ENCODE data around the gene KIF1B. TPM values are rescaled to one million over a fixed set of nuclear protein-coding genes. Genes with fewer than 3 reads are reported as not detected.

Gene KIF1B
- total and polyA plus RNA-seq, 2 experiments from 2014 or later: 21.5 to 68.4 TPM

DNA sequence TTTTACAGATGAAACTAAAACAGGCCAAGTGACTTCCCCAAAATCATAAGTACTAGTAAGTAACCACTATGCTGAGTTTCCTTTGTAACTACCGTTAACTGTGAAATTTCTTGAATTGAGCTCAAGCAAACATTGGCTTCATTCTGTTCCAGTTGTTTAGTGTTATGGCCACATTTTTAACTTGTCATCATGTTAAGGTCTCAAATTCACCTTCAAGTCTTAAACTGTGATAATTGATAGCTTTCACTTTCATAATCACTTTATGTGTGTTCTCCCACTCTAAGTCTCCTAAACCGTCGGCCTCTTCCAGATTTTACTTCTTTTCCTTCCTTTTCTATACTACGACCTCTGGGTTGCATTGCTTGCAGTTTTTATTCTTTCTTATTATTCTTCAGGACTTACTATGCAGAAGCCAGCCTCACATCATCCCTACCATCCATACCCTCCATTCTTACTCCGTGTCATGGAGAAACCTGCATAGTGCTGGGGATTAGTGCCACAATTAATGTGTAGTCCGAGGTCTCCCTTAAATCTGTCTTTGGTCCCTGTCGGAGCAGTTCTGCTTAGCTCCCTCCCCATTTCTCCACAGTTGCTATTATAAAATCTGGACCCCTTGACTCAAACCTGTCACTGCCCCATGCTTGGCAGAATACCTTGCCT is 5.8 kb downstream of the KIF1B start:
- ATAC-seq (no peak), DNase-seq (ENCODE audit: low spot score) (no peak)
- H3K4me3 Mint-ChIP-seq: no peak overlapping the region
- H3K4me1 Mint-ChIP-seq: peaks cover 32% of the 10 kb centered on the region
- H3K9me3 Mint-ChIP-seq: no peaks in the 10 kb centered on the region; the same call in 2 of the 3 replicates
- H3K36me3 ChIP-seq (ENCODE audit: insufficient read depth): no peaks in the 10 kb centered on the region
- peaks cover 19% of the 10 kb centered on the region for H3K4me1 ChIP-seq (ENCODE audit: insufficient read depth)
- peaks cover 9% of the 10 kb centered on the region for H3K27me3 Mint-ChIP-seq (ENCODE audit: insufficient read depth, low read depth, poor library complexity)
- no peak overlapping the region for H2AFZ ChIP-seq
- TF ChIP-seq ZNF114 (CRISPR knock-in tag; IDR thresholded peaks at IDR 0.05): no peak
- TF ChIP-seq NANOG (IDR thresholded peaks at IDR 0.05; ENCODE audit: borderline replicate concordance): no peak
- TF ChIP-seq, protein P1, sequence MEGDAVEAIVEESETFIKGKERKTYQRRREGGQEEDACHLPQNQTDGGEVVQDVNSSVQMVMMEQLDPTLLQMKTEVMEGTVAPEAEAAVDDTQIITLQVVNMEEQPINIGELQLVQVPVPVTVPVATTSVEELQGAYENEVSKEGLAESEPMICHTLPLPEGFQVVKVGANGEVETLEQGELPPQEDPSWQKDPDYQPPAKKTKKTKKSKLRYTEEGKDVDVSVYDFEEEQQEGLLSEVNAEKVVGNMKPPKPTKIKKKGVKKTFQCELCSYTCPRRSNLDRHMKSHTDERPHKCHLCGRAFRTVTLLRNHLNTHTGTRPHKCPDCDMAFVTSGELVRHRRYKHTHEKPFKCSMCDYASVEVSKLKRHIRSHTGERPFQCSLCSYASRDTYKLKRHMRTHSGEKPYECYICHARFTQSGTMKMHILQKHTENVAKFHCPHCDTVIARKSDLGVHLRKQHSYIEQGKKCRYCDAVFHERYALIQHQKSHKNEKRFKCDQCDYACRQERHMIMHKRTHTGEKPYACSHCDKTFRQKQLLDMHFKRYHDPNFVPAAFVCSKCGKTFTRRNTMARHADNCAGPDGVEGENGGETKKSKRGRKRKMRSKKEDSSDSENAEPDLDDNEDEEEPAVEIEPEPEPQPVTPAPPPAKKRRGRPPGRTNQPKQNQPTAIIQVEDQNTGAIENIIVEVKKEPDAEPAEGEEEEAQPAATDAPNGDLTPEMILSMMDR (conservative IDR thresholded peaks at IDR 0.05; ENCODE audit: low read depth in 2 of 2): no peak
- TF ChIP-seq STAT1 (IDR thresholded peaks at IDR 0.05; ENCODE audit: unreplicated experiment): no peak
- H3K4me2 ChIP-seq: no peak overlapping the region
- H3K27ac Mint-ChIP-seq: peak overlapping the region; percentile 20
- no peak overlapping the region for H3K27ac ChIP-seq (ENCODE audit: low read depth)
- peaks cover 78% of the 10 kb centered on the region for H4K20me1 ChIP-seq (replicated peaks; ENCODE audit: insufficient read depth)
- no peaks in the 10 kb centered on the region for H3K27me3 ChIP-seq (ENCODE audit: insufficient read depth)
- H3K79me2 ChIP-seq (replicated peaks; ENCODE audit: insufficient read depth): peaks cover 99% of the 10 kb centered on the region
- no peak overlapping the region for H3K4me3 ChIP-seq
- H3K36me3 Mint-ChIP-seq (ENCODE audit: low read depth): no peaks in the 10 kb centered on the region
- H3F3A ChIP-seq (replicated peaks; ENCODE audit: low read depth): peaks cover 1% of the 10 kb centered on the region; the same call in 1 of the 2 replicates
- H3K9me2 ChIP-seq (ENCODE audit: insufficient read depth): no peaks in the 10 kb centered on the region

DNA sequence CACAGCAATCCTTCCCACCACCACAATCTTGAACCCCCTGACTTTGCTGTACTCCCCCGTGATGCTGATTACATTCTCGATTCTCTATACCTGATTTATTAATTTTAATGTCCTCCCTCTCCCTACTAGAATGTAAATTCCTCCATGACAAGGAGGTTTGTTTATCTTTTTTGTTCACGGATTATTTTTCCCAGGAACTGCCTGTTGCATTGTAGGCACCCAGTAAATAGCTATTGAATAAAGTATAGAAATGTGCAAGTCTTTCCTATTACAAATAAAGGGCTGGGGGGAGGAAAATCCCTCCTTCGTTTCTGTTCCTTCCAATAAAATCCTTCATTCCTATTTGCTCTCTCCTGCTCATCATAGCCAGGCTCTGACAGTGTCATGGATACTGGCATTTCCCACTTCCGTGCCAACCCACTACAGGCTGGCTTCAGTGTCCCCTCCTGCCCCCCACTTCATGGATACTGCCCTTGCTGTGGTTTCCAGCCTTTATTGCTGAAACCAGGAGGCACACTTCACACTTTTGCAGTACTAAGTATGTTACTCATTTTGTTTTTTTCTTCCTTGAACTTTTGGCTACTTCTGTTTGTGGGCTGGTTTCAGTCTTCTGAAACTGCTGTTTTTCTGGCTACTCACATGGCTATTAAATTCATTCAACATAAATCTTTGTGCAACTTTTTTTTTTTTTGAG is 7.5 kb downstream of the KIF1B start:
- Histone ChIP-seq H4K20me1 (replicated peaks; ENCODE audit: insufficient read depth) (peaks cover 77% of the 10 kb centered on the region), H3K27me3 (ENCODE audit: insufficient read depth) (no peaks in the 10 kb centered on the region), H3F3A (replicated peaks; ENCODE audit: low read depth) (no peaks in the 10 kb centered on the region), H2AFZ (no peak overlapping the region), H3K27ac (ENCODE audit: low read depth) (0 out of 2 replicates have a peak overlapping the region, but pooled peaks have one; percentile 48), H3K4me3 (no peak overlapping the region), H3K79me2 (replicated peaks; ENCODE audit: insufficient read depth) (peaks cover 99% of the 10 kb centered on the region), H3K9me2 (ENCODE audit: insufficient read depth) (no peaks in the 10 kb centered on the region), H3K36me3 (ENCODE audit: insufficient read depth) (no peaks in the 10 kb centered on the region), H3K4me2 (no peak overlapping the region), H3K4me1 (ENCODE audit: insufficient read depth) (peaks cover 9% of the 10 kb centered on the region)
- H3K9me3 Mint-ChIP-seq: no peaks in the 10 kb centered on the region; the same call in 1 of the 3 replicates
- peaks cover 22% of the 10 kb centered on the region for H3K4me1 Mint-ChIP-seq
- no peaks in the 10 kb centered on the region for H3K27me3 Mint-ChIP-seq (ENCODE audit: insufficient read depth, low read depth, poor library complexity)
- H3K27ac Mint-ChIP-seq: peak overlapping the region; percentile 30; the same call in 1 of the 2 replicates
- H3K4me3 Mint-ChIP-seq: no peak overlapping the region
- DNase-seq (ENCODE audit: low spot score) (no peak), ATAC-seq (no peak)
- H3K36me3 Mint-ChIP-seq (ENCODE audit: low read depth): peaks cover 4% of the 10 kb centered on the region; the same call in 2 of the 3 replicates
- TF ChIP-seq ZNF331 (CRISPR knock-in tag; IDR thresholded peaks at IDR 0.05; ENCODE audit: low read depth) (no peak), EZH2 (IDR thresholded peaks at IDR 0.05; ENCODE audit: low read depth, unreplicated experiment) (no peak), POLR2AphosphoS5 (IDR thresholded peaks at IDR 0.05; ENCODE audit: low read depth) (no peak), CREB1 (CRISPR knock-in tag; IDR thresholded peaks at IDR 0.05; ENCODE audit: low read depth) (no peak), STAT1 (IDR thresholded peaks at IDR 0.05; ENCODE audit: unreplicated experiment) (no peak), ZNF114 (CRISPR knock-in tag; IDR thresholded peaks at IDR 0.05) (no peak)
- TF ChIP-seq, protein P1 (conservative IDR thresholded peaks at IDR 0.05; ENCODE audit: low read depth in 2 of 2): no peak
- TF ChIP-seq, protein P2, sequence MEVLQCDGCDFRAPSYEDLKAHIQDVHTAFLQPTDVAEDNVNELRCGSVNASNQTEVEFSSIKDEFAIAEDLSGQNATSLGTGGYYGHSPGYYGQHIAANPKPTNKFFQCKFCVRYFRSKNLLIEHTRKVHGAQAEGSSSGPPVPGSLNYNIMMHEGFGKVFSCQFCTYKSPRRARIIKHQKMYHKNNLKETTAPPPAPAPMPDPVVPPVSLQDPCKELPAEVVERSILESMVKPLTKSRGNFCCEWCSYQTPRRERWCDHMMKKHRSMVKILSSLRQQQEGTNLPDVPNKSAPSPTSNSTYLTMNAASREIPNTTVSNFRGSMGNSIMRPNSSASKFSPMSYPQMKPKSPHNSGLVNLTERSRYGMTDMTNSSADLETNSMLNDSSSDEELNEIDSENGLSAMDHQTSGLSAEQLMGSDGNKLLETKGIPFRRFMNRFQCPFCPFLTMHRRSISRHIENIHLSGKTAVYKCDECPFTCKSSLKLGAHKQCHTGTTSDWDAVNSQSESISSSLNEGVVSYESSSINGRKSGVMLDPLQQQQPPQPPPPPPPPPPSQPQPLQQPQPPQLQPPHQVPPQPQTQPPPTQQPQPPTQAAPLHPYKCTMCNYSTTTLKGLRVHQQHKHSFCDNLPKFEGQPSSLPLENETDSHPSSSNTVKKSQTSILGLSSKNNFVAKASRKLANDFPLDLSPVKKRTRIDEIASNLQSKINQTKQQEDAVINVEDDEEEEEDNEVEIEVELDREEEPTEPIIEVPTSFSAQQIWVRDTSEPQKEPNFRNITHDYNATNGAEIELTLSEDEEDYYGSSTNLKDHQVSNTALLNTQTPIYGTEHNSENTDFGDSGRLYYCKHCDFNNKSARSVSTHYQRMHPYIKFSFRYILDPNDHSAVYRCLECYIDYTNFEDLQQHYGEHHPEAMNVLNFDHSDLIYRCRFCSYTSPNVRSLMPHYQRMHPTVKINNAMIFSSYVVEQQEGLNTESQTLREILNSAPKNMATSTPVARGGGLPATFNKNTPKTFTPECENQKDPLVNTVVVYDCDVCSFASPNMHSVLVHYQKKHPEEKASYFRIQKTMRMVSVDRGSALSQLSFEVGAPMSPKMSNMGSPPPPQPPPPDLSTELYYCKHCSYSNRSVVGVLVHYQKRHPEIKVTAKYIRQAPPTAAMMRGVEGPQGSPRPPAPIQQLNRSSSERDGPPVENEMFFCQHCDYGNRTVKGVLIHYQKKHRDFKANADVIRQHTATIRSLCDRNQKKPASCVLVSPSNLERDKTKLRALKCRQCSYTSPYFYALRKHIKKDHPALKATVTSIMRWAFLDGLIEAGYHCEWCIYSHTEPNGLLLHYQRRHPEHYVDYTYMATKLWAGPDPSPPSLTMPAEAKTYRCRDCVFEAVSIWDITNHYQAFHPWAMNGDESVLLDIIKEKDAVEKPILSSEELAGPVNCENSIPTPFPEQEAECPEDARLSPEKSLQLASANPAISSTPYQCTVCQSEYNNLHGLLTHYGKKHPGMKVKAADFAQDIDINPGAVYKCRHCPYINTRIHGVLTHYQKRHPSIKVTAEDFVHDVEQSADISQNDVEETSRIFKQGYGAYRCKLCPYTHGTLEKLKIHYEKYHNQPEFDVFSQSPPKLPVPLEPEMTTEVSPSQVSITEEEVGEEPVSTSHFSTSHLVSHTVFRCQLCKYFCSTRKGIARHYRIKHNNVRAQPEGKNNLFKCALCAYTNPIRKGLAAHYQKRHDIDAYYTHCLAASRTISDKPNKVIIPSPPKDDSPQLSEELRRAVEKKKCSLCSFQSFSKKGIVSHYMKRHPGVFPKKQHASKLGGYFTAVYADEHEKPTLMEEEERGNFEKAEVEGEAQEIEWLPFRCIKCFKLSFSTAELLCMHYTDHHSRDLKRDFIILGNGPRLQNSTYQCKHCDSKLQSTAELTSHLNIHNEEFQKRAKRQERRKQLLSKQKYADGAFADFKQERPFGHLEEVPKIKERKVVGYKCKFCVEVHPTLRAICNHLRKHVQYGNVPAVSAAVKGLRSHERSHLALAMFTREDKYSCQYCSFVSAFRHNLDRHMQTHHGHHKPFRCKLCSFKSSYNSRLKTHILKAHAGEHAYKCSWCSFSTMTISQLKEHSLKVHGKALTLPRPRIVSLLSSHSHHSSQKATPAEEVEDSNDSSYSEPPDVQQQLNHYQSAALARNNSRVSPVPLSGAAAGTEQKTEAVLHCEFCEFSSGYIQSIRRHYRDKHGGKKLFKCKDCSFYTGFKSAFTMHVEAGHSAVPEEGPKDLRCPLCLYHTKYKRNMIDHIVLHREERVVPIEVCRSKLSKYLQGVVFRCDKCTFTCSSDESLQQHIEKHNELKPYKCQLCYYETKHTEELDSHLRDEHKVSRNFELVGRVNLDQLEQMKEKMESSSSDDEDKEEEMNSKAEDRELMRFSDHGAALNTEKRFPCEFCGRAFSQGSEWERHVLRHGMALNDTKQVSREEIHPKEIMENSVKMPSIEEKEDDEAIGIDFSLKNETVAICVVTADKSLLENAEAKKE (CRISPR knock-in tag; IDR thresholded peaks at IDR 0.05): no peak
